Astrocyte (in vitro differentiated cells and primary cell): ENCODE results near the gene MLLT10.

Experiments used
- CTCF ChIP-seq: IDR thresholded peaks from 2 replicates; pipeline ENCODE4 v1.5.1; 2011; ENCODE audit warnings: low read depth, mild to moderate bottlenecking, inconsistent platforms, low read length, moderate library complexity; ENCODE audit not compliant: insufficient read depth
- EZH2 ChIP-seq: IDR thresholded peaks from 2 replicates; pipeline ENCODE4 v1.6.1; 2012; ENCODE audit warnings: mild to moderate bottlenecking, low read length, inconsistent platforms; ENCODE audit not compliant: insufficient read depth

DNA sequence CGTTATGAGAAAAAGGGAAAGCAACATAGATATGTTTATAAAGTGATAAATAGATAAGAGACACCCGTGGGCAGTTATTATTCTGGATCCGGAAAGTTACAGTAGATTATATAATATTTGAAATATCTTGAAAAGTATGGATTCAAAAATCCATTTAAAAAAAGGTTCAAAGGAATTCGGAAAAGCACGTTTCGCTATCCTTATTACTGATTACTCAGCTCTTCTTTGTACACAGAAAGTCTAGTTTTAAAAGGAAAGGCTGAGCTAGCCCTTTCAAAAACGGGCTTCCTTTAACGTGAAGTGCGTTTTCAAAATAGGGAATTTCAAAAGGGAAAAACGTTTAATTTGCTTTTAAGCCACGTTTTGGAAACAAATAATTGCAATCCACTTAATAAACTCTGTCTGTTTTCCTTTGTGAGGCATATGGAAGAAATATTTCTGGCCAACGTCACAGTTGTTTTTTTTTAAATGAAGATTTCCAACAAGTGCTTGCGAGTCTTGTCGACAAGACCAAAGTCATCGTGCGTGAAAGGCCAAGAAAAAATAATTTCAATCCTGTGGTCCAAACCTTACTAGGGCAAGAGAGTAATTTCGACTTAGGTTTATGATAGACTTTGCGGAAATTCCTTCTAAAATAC, 6.3 kb upstream of the MLLT10 start:
- TF ChIP-seq CTCF (no peak), EZH2 (no peak)
